Mammary epithelial cell (primary cell): ENCODE measurements around the gene IFIT1B.

Experiments used
- CTCF ChIP-seq, 2 donors: IDR thresholded peaks in 1 of 2; conservative IDR thresholded peaks in 1 of 2; 2 replicates each; pipeline ENCODE4 v1.5.1; 2011 to 2012; ENCODE audit warnings: inconsistent platforms in 2 of 2, low read length in 2 of 2, mild to moderate bottlenecking in 2 of 2, control low read depth in 1 of 2, low read depth in 1 of 2; ENCODE audit not compliant: insufficient read depth in 1 of 2; ENCODE audit errors: extremely low read depth in 1 of 2
- EZH2 ChIP-seq: IDR thresholded peaks from 2 replicates; pipeline ENCODE4 v1.6.1; 2012; ENCODE audit warnings: low read length, inconsistent platforms, borderline replicate concordance

- TF ChIP-seq CTCF (conservative IDR thresholded peaks at IDR 0.05 in 1 of 2, IDR thresholded peaks at IDR 0.05 in 1 of 2; ENCODE audit: extremely low read depth in 1 of 2, insufficient read depth in 1 of 2, low read depth in 1 of 2, low read length in 2 of 2), result no peak
- TF ChIP-seq EZH2, result no peak
These were observed 35.6 kb downstream of the IFIT1B start for GRCh38 chr10:89413398-89413912.
